H1 (cell line): ENCODE results near the gene PIM1. TPM values are rescaled to one million over a fixed set of nuclear protein-coding genes. Genes with fewer than 3 reads are reported as not detected.

Experiments
- ASH2L ChIP-seq: fragments of 200-600, 300-600 bp; sonication (generic); IDR thresholded peaks from one replicate; pipeline ENCODE4 v1.7.1; 2017; ENCODE audit warnings: low read length
- CEBPB ChIP-seq: IDR thresholded peaks from 2 replicates; pipeline ENCODE4 v1.6.1; 2012; ENCODE audit warnings: low read depth, low read length
- SIX5 ChIP-seq: IDR thresholded peaks from 2 replicates; pipeline ENCODE4 v1.6.1; 2011; ENCODE audit warnings: mild to moderate bottlenecking, low read depth, low read length
- SP4 ChIP-seq: IDR thresholded peaks from 2 replicates; pipeline ENCODE4 v1.6.1; 2012; ENCODE audit warnings: low read length, inconsistent platforms
- polyA plus RNA-seq, 7 experiments: library from polyadenylated mRNA; depleted of rRNA in 3 of 7; stranded (reverse) in 5 of 7; unstranded in 2 of 7; fragments of >200 nt in 5 of 7; fragments of 200-250 nt in 2 of 7; gene quantifications; 1 replicate in 5 of 7; 2 replicates in 1 of 7; 4 replicates in 1 of 7; pipeline versions ENCODE4 v1.2.1 to v1.2.3, GENCODE V29; 2011 to 2013; ENCODE audit warnings: missing spikeins in 2 of 7, mixed read lengths in 2 of 7
- total RNA-seq: library from RNA; stranded (reverse); fragmentation: NEBNext Ultra II Directional; extraction: Animal tissue kit (Norgen Biotek cat#: 25700); gene quantifications from 2 replicates; pipeline ENCODE4 v1.2.1, GENCODE V29; 2021

PIM1 gene
- total and polyA plus RNA-seq, 2 of the 8 experiments (the other 6 are each of a cell fraction or from before 2014, with no cell fraction given), result 25.5 to 94.9 TPM

GRCh38 chr6:37212268-37212667 lies 42.3 kb downstream of the PIM1 start (continued):
- TF ChIP-seq ASH2L (no peak), SP4 (no peak), SIX5 (no peak), CEBPB (no peak)
